ENCODE results near the gene SPATA6. TPM values are rescaled to one million over a fixed set of nuclear protein-coding genes. Genes with fewer than 3 reads are reported as not detected.

The SPATA6 gene
- total RNA-seq, 1 donor: 7.6 TPM

GRCh38 chr1:48356901-48357300 lies 115.1 kb downstream of the SPATA6 start:
- TF ChIP-seq CTCF (IDR thresholded peaks at IDR 0.05; ENCODE audit: extremely low read depth, low read depth, low read length): no peak
- DNase-seq (ENCODE audit: insufficient read length, low spot score, missing footprints): no peak
- Histone ChIP-seq H2AFZ (ENCODE audit: low read length) (no peak overlapping the region), H4K20me1 (ENCODE audit: insufficient read depth, low read length) (no peaks in the 10 kb centered on the region), H3K9me3 (ENCODE audit: low read depth, low read length) (no peaks in the 10 kb centered on the region), H3K36me3 (ENCODE audit: insufficient read depth, low read length) (no peaks in the 10 kb centered on the region), H3K4me3 (ENCODE audit: insufficient read depth, low read length) (no peak overlapping the region), H3K4me2 (ENCODE audit: insufficient read depth, low read length) (no peak overlapping the region), H3K79me2 (ENCODE audit: insufficient read depth, low read length) (no peaks in the 10 kb centered on the region), H3K27ac (ENCODE audit: low read depth, low read length) (no peak overlapping the region), H3K4me1 (ENCODE audit: insufficient read depth, low read length) (no peaks in the 10 kb centered on the region), H3K27me3 (ENCODE audit: insufficient read depth, low read length) (no peaks in the 10 kb centered on the region)

GRCh38 chr1:48344373-48344772 lies 127.6 kb downstream of the SPATA6 start:
- no peak for TF ChIP-seq CTCF (IDR thresholded peaks at IDR 0.05; ENCODE audit: extremely low read depth, low read depth, low read length)
- Histone ChIP-seq H3K4me2 (ENCODE audit: insufficient read depth, low read length) (no peak overlapping the region), H2AFZ (ENCODE audit: low read length) (no peak overlapping the region), H3K9me3 (ENCODE audit: low read depth, low read length) (no peaks in the 10 kb centered on the region), H3K79me2 (ENCODE audit: insufficient read depth, low read length) (no peaks in the 10 kb centered on the region), H3K36me3 (ENCODE audit: insufficient read depth, low read length) (no peaks in the 10 kb centered on the region), H3K27me3 (ENCODE audit: insufficient read depth, low read length) (no peaks in the 10 kb centered on the region), H3K4me1 (ENCODE audit: insufficient read depth, low read length) (no peaks in the 10 kb centered on the region), H4K20me1 (ENCODE audit: insufficient read depth, low read length) (no peaks in the 10 kb centered on the region), H3K27ac (ENCODE audit: low read depth, low read length) (no peak overlapping the region), H3K4me3 (ENCODE audit: insufficient read depth, low read length) (no peak overlapping the region)
- DNase-seq (ENCODE audit: insufficient read length, low spot score, missing footprints): no peak

- no peak overlapping the region for H3K4me2 ChIP-seq (ENCODE audit: insufficient read depth, low read length)
- no peak for DNase-seq (ENCODE audit: insufficient read length, low spot score, missing footprints)
- no peaks in the 10 kb centered on the region for H3K79me2 ChIP-seq (ENCODE audit: insufficient read depth, low read length)
- no peaks in the 10 kb centered on the region for H3K36me3 ChIP-seq (ENCODE audit: insufficient read depth, low read length)
- H3K27me3 ChIP-seq (ENCODE audit: insufficient read depth, low read length): no peaks in the 10 kb centered on the region
- TF ChIP-seq CTCF (IDR thresholded peaks at IDR 0.05; ENCODE audit: extremely low read depth, low read depth, low read length): no peak
- H2AFZ ChIP-seq (ENCODE audit: low read length): no peak overlapping the region
- no peaks in the 10 kb centered on the region for H4K20me1 ChIP-seq (ENCODE audit: insufficient read depth, low read length)
- H3K9me3 ChIP-seq (ENCODE audit: low read depth, low read length): no peaks in the 10 kb centered on the region
- H3K4me1 ChIP-seq (ENCODE audit: insufficient read depth, low read length): no peaks in the 10 kb centered on the region
- no peak overlapping the region for H3K4me3 ChIP-seq (ENCODE audit: insufficient read depth, low read length)
- H3K27ac ChIP-seq (ENCODE audit: low read depth, low read length): no peak overlapping the region
Measured at GRCh38 chr1:48341221-48341620, 130.8 kb downstream of the SPATA6 start.

GRCh38 chr1:48338257-48338656 lies 133.7 kb downstream of the SPATA6 start:
- Histone ChIP-seq H3K4me2 (ENCODE audit: insufficient read depth, low read length) (no peak overlapping the region), H3K27ac (ENCODE audit: low read depth, low read length) (no peak overlapping the region), H3K27me3 (ENCODE audit: insufficient read depth, low read length) (no peaks in the 10 kb centered on the region), H3K36me3 (ENCODE audit: insufficient read depth, low read length) (no peaks in the 10 kb centered on the region), H4K20me1 (ENCODE audit: insufficient read depth, low read length) (no peaks in the 10 kb centered on the region), H3K9me3 (ENCODE audit: low read depth, low read length) (no peaks in the 10 kb centered on the region), H3K79me2 (ENCODE audit: insufficient read depth, low read length) (no peaks in the 10 kb centered on the region), H3K4me1 (ENCODE audit: insufficient read depth, low read length) (no peaks in the 10 kb centered on the region), H3K4me3 (ENCODE audit: insufficient read depth, low read length) (no peak overlapping the region), H2AFZ (ENCODE audit: low read length) (no peak overlapping the region)
- no peak for DNase-seq (ENCODE audit: insufficient read length, low spot score, missing footprints)
- TF ChIP-seq CTCF (IDR thresholded peaks at IDR 0.05; ENCODE audit: extremely low read depth, low read depth, low read length): no peak

Measured in osteoblast (primary cell).